ENCODE measurements around the gene CALCOCO2.
"Not testable (repeated sequence)": the region's sequence is repeated elsewhere in the genome, so short reads cannot be mapped to it uniquely, and the experiment has no call there.

The CALCOCO2 gene, protein sequence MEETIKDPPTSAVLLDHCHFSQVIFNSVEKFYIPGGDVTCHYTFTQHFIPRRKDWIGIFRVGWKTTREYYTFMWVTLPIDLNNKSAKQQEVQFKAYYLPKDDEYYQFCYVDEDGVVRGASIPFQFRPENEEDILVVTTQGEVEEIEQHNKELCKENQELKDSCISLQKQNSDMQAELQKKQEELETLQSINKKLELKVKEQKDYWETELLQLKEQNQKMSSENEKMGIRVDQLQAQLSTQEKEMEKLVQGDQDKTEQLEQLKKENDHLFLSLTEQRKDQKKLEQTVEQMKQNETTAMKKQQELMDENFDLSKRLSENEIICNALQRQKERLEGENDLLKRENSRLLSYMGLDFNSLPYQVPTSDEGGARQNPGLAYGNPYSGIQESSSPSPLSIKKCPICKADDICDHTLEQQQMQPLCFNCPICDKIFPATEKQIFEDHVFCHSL

DNA sequence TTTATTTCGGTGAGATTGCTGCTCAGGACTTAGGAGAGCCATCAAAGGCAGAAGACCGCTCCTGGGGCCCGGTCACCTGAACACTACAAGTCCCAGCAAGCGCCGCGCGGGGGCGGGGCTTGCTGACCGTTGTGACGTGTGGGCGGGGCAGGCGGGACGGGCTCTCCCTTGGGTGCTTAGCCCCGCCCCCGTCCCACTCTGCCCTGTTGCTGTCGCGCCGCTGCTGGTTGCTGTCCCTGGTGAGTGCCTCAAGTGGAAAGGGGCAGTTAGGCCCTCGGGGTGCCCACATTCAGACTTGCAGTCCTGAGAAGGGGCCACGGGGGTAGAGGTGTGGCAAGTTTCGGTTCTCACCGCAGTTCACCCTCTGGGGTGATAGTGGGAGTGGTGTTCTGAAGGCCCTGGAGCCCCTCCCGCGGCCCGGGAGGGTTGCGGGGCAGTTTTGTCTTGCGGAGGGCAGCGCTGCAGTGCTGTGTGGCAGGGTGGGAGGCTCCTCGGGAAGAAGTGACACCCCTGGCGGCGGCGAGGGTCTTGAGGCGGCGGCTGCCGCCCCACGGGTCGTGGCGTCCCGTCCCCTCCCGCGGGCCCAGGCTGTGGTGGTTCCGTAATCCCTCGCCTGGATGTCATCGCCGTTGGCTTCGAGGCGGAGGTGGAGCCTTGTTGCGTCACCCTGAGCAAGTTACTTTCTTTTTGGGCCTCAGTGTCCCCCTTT lies at the start of gene CALCOCO2:
TSS of gene CALCOCO2 (plus strand) at position 196 of the 709 bp plus-strand sequence. CDS start 10,673 bp downstream, outside the sequence.
- DNase-seq = peak; percentile 95

DNA sequence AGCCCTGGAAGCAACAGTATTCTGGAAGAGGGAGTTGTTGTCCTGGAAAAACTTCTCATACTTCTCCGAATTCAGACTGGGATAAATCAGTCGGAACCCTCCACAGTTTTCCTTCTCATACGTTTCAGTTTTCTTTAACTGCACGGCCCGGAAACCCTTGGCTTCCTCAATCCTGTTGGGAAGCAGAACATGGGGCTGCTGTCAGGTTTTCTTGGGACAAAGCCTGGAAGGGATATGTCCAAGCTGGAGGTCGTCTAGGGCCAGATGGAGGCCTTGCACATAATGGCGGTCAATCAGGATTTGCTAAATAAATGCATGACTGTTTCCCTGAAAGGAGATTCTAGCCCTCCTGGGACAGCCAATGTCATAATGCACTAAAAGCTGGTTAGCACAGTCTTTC lies 43.0 kb upstream of the CALCOCO2 start:
- DNase-seq = no peak

DNA sequence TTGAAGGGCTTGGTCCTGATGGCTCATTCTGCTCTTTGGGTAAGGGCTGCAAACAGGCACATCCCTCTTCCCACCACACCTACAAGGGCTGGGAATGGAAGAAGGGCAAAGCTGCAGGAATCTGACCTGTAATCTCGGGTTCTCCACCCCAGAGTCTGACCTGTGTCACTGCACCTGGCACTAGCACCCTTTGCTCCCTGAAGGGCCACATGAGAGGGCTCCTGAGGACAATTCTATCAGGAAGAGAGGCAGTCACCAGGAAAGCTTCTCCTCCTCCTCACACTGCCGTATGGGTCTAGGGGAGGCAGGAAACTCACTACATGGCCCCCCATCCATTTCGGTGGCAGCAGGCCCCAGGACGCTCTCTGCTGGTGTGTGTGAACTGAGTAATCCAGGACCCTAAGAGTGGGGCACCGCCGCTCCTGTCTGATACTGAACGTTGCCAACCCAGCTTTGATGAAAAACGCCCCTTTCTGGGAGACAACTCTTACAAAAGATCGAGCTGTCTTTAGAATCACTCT lies 40.2 kb upstream of the CALCOCO2 start:
- no peak for DNase-seq

DNA sequence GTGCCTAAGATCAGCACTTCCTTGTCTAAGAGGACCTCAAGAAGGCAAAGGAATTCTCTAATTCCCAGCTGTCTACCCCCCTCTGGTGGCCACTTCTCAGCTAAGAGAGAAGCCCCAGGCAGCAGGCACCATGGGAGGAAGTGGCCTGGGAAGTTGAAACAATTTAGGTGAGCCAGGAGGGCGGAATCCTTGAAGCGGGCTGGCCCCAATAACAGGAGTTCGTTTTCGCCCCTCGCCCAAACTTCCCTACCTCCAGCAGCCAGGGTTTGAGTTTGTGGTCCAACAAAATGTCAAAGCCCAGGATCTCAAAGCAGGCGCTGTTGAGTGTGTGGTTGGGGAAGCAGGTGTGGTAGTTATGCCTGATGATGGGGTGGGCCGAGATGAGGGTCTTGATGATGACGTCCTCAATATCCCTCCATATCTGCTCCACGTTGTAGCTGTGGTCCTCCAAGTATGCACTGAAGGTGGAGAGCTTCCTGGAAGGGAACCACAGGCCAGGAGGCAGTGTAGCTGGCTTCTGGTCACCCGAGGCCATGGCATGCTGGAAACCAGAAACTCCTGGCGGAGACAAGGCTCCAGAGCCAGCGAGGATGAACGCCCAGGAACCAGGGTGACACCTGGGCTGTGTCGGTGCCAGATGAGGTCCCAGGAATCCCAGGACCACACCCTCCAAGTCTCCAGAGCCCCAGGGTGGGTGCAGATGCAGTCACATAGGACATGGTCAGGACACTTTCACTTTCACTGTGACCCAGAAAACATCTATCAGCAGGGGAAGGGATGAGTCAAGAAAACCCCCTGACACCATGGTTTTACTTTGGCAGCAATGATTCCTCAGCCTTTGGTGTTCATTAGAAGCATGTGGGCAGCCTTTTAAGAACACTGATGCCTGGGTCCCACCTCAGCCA lies 39.5 kb upstream of the CALCOCO2 start:
- DNase-seq = peak; percentile 80

DNA sequence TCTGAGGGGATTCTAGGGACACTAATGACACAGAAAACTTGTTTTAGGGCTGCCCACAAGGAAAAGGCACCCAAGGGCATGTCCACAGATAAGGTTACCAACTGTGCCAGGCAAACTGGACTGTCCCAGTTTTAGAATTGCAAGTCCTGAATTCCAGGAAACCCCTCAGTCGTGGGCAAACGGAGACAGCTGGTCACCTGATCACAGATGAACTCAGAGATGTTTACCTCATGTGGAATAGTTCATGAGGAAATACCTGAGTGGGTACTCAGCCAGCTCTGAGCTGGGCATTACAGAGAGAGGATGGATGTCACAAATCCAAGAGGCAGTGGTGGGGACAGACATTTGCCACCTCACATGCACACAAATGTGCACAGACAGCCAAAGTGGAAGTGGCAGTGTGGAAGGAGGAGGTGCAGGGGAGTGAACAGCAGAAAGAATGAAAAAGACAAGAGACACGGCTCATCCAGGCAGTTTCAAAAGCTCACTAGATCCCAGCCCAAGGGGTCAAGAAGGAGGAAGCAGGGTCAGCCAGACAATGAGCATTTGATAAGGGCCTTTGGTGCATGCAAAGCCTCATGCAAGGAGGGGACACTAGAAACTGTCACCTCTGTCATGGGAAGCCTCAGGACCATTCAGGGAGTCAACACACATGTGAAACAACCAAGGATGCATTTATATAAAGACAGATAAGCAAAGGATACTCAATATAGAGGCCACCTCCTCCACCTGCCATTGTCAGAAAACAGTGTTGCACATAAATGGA lies 38.6 kb upstream of the CALCOCO2 start:
- no peak for DNase-seq

DNA sequence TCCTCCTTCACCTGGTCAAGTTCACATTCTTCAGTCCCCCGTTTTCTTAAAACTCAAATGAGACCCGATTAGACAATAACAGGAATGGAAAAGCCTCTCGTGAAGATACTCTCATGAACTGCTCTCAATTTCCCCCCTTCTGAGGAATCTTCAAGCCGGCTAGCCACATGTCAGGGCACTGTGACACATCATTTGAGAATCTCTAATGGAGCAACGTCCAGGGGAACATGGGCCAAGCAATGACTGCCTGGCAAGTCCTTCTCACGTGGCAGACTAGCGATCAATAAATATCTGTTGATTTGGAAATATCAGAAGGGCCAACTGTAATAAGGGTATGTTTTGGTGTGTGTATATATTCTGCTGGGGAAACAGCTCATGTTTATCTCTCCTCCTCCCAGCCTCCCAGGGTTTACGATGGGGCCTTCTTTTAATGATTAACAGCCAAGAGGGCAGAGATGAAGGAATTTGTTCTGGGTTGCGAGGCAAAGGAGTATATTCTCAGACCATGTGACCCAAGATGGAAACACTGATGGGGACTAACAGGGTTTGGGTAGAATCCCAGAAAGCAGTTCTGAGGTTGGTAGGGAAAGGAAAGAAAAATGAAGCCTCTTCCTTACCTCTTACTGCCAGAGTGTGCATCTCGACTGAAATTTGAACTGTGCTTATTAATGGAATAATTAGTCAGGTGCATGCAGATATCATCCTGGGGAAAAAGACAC lies 35.2 kb upstream of the CALCOCO2 start:
- DNase-seq = no peak

DNA sequence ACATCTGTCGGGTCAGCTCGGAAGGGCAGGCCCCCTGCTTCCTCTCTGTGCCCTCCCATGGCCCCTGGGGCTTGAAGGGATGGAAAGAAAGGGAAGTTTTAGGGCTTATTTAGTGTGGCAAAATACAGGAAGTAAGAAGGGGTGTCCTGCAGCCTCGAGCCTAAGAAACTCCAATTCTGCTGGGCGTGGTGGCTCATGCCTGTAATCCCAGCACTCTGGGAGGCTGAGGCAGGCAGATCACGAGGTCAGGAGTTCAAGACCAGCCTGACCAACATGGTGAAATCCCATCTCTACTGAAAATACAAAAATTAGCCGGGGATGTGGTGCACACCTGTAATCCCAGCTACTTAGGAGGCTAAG lies 34.7 kb upstream of the CALCOCO2 start:
- DNase-seq = not testable (repeated sequence)

DNA sequence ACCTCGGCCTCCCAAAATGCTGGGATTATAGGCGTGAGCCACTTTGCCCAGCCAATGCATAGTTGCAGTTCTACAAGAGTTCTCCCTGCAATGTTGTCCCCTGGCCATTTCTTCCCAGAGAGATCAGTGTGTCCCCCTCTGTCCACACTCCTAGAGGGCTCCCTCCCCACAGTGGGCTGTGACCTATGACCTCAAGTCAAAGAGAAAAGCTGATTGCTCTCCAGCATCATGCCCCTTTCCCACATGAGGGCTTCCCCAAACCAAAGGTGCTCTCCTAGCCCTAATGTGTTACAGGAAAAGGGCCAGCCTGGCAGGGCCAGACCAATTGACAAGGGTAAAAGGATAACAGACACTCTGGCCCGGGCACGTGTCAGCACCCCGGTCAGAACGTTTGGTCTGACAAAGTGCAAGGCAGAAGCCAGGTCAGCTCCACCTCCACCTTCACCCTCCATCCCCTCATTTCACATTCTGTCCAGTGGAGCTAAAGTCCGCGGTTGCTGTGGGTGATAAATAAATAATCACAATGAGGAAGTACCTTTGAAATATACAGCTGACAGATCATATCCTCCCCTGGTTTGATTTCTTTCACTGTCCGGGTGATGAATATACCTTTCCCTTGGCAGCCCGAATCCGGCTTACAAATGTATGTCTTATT lies 31.6 kb upstream of the CALCOCO2 start:
- DNase-seq = no peak

DNA sequence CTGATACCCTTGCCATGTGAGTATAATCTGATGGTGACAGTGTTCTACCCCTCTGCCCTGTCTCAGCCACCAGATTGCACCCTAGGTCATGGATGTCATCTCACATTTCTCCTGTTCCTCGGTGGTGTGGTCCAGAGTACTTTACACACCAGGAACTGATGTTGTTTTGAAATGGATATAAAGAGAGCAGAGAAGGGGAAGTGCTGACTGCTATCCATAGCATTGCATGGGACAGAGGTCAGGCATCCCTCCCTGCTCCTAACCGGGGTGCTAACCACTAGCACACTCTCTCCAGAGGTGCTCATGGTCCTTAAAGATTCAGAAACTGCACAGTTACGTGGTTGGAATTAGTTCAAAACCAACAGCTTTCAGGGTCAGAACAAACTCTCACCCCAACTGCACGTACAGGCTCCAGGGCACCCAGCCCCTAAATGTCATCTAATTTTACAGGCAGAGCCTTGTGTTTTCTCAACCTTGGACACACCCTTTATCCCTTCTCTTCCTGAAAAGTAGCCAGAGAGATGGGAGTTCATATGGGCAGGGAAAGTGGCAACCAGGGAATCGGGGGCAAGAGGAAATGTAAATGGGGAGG lies 30.1 kb upstream of the CALCOCO2 start:
- no peak for DNase-seq

DNA sequence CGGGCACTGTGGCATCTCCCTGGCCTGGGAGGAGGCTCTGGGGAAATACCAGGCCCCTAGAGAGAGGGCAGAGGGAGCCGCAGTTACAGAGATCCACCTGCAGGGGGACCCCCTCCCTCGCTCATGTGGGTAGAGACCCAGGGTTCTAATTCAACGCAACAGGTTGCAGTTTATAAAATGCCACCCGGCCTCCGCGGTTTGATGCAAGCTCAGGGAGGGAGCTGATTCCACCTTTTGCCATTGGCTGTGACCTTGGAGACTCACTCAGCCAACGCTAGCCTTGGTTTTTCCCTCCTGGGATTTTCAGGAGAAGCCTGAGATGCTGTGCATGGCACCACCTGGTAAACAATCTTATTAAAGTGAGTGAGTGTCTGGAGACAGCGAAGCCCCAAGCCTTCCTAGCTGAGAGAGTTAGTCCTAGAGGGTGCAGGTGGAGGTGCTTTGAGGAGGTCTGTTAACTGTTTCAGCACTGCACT lies 25.9 kb upstream of the CALCOCO2 start:
- peak; percentile 73 for DNase-seq

DNA sequence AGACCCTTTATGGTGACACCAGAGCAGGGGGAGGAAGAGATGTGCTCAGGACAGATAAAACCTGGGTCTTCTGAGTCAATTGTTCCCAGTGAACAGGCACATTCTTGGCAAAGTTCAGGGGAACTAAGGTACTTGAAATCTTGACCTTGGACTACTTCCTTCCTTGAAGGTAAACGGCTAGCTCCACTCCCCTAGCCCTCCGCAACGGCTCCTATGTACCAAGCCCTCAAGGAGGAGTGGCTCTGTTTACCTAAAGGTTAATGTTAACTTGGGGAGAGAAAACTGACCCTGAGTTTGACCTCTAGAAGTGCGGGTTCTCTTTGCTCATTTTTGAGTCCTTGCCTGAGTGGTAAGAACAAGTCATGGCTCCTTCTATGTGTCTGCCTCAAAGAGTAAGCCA lies 21.7 kb upstream of the CALCOCO2 start:
- no peak for DNase-seq

DNA sequence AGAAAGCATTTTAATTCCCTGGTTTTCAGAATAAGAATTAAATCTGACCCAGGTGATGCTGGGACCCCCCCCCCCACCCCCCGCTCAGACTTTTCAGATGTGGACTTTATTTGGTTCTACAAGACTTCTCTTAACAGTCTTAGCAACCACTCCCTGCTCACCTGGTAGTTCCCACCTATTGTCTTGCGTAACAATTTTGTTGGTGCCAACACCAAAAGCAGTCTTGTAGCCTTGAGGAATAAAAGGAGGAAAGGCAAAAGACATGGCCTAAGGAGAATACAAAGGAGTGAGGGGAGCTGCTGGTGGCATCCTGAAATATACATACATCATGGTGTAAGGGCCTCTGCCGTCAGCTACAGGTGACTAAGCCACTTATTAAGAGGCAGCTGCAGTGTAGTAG lies 18.8 kb upstream of the CALCOCO2 start:
- no peak for DNase-seq

DNA sequence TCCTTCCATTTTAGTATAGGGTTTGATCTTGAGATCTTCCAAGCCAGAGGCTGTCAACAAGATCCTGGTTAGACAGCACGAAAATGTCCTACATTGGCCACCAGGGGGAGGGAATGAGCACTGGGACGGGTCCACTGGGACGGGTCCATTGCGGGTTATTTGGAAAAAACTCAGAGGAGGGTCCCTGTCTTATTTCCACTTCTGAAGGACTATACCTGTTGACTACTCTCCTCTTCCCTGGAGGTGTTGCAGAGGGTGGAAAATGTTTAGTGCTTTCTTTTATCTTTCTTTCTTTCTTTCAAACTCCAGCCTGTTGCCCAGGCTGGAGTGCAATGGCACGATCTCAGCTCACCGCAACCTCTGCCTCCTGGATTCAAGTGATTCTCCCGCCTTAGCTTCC lies 16.3 kb upstream of the CALCOCO2 start:
- peak; percentile 65 for DNase-seq

DNA sequence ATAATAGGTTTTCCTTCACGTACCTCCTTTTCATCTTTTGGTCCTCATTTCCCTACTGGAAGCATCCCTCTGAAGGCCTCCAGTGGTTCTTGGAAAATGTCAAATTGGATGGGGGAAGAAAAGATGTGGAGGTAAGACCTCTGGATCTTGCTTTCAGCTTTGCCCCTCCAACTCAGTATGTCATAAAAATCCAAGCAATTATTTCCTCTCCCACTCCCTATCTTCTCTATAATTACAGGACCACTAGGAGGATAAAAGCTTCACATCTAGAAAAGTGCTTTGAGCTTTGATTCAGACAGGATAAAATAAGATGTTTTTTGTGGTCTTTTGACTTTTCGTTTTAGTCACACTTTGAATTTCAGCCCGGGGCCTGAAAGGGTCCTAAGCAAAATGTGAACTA lies 15.5 kb upstream of the CALCOCO2 start:
- no peak for DNase-seq

DNA sequence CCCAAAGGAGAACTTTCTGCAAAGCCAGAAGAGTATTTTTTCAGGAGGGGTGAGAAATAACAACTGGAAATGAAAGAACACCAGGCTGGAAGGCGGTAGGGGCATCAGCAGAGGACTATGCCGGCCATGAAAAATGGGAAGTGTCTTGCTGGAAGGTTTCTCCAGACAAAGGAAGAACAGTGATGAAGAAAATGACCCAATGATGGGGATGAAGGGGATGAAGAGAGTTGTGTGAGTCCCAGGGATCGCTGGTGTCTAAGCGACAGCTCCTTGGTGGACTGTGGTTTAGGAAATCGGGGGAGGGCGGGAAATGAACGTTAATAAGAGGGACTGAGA lies 14.4 kb upstream of the CALCOCO2 start:
- DNase-seq = peak; percentile 52

DNA sequence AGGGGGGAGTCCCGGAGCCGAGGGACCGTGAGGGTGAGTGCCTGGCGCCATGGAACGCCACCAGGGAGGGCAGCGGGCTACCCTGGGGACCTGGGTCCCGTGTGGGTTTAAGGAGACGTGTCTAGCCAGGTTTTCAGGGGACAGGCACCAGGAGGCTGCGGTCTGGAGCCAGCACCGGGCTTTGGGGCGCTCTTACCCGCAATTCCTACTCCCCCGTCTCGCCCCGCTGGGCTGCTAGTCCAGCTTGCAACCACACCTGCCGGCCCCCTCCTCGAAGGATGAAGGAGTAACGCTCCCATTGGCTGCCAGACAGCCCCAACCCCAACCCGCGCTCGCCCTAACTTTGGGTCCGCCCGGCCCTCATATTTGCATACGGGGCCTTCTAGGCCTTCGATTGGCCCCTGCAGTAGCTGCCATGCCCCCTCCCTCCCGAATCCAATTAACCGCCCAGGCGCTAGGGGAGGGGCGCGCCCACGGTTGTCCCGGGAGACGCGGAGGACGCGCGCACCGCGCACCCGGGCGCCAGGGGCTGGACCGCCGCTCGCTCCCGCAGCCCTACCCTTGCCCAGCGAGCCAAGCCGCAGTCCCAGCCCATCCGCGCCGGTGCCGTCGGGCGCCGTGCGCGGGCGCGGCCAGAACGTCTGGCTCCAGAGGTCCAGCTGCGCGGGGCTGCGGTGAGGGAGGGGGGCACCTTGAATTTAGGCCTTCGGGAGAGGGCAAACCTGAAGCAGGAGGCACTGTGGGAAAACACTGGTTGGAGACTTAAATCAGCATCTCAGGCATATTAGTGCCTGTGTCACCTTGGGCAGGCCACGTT lies 13.9 kb upstream of the CALCOCO2 start, which contains the start of gene TTLL6:
TSS of gene TTLL6 (minus strand) at position 456 of the 817 bp plus-strand sequence. CDS start at position 299, 157 bp downstream.
- peak; percentile 99 for DNase-seq

DNA sequence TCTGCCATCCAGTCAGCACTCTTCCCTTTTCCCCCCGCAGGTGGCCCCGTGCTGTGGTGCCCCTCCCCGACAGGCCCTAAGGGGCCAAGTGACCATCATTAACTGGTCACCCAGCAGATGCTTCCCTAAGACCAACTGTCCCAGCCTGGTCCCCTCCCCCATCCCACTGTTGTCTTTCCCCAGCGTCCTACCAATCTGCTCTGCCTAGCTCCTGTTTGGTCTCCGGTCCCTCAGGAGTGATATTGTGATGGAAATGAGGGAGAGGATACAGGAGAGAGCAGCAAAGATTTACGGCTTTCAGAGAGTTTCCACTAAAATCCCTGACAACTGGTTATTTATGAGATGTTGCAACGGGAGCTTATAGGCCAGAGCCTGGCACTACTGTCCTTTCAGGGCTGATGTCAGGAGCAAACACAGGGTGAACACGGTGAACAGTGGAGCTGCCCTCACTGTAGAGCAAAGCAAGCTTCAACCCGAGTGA lies 12.4 kb upstream of the CALCOCO2 start:
- peak; percentile 67 for DNase-seq

DNA sequence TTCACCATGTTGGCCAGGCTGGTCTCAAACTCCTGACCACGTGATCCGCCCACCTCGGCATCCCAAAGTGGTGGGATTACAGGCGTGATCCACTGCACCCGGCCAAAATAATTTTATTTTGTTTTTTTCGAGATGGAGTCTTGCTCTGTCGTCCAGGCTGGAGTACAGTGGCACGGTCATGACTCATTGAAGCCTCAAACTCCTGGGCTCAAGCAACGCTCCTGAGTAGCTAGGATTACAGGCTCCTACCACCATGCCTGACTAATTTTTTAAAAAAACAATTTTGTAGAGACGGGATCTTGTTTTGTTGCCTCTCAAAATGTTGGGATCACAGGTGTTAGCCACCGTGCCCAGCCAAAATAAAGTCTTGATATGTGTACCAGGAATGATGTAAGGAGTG lies 11.4 kb upstream of the CALCOCO2 start:
- DNase-seq = no peak

DNA sequence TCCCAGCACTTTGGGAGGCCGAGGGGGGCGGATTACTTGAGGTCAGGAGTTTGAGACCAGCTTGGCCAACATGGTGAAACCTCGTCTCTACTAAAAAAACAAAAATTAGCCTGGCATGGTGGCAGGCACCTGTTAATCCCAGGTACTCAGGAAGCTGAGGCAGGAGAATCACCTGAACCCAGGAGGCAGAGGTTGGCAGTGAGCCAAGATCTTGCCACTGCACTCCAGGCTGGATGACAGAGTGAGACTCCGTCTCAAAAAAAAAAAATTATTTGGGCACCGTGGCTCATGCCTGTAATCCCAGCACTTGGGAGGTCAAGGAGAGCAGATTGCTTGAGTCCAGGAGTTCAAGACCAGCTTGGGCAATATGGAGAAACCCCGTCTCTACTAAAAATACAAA lies 9.9 kb upstream of the CALCOCO2 start:
- peak; percentile 59 for DNase-seq

All from NCI-H69 (cell line).